H9 (cell line): ENCODE measurements around the gene THRB. TPM values are rescaled to one million over a fixed set of nuclear protein-coding genes. Genes with fewer than 3 reads are reported as not detected.

ENCODE experiments used
- DNase-seq: peaks from one replicate; pipeline ENCODE4 v3.0.0-alpha.2; 2017
- H2AFZ ChIP-seq: one replicate; pipeline ENCODE4 v1.6.1; 2013; ENCODE audit warnings: mild to moderate bottlenecking, low read length, control low read depth, moderate library complexity
- H2AK5ac ChIP-seq: 2 replicates; pipeline ENCODE4 v1.6.1; 2013; ENCODE audit warnings: low read length, control low read depth, mixed read lengths; ENCODE audit not compliant: insufficient read length
- H2BK120ac ChIP-seq: one replicate; pipeline ENCODE4 v1.6.1; 2013; ENCODE audit warnings: low read depth, mild to moderate bottlenecking, low read length, control low read depth, inconsistent platforms; ENCODE audit not compliant: poor library complexity, severe bottlenecking
- H2BK12ac ChIP-seq: 2 replicates; pipeline ENCODE4 v1.6.1; 2013; ENCODE audit warnings: low read length, control low read depth, mixed read lengths, low read depth; ENCODE audit not compliant: insufficient read length
- H2BK15ac ChIP-seq: 2 replicates; pipeline ENCODE4 v1.6.1; 2013; ENCODE audit warnings: low read depth, low read length, control low read depth
- H2BK20ac ChIP-seq: one replicate; pipeline ENCODE4 v1.6.1; 2013; ENCODE audit warnings: low read depth, mild to moderate bottlenecking, low read length, control low read depth, inconsistent platforms; ENCODE audit not compliant: poor library complexity, severe bottlenecking
- H2BK5ac ChIP-seq: 2 replicates; pipeline ENCODE4 v1.6.1; 2013; ENCODE audit warnings: low read length, control low read depth, mixed read lengths; ENCODE audit not compliant: insufficient read length
- H3K14ac ChIP-seq: 2 replicates; pipeline ENCODE4 v1.6.1; 2013; ENCODE audit warnings: low read length, control low read depth; ENCODE audit not compliant: insufficient read depth
- H3K18ac ChIP-seq: 2 replicates; pipeline ENCODE4 v1.6.1; 2013; ENCODE audit warnings: low read depth, mild to moderate bottlenecking, mixed read lengths, low read length, control low read depth; ENCODE audit not compliant: insufficient read length
- H3K23ac ChIP-seq: 2 replicates; pipeline ENCODE4 v1.6.1; 2013; ENCODE audit warnings: low read length, control low read depth, mixed read lengths, low read depth; ENCODE audit not compliant: insufficient read length
- H3K23me2 ChIP-seq: 2 replicates; pipeline ENCODE4 v1.6.1; 2013; ENCODE audit warnings: low read depth, mild to moderate bottlenecking, mixed read lengths, low read length, control low read depth; ENCODE audit not compliant: insufficient read length, poor library complexity, severe bottlenecking
- H3K27ac ChIP-seq: 2 replicates; pipeline ENCODE4 v1.5.1; 2013; ENCODE audit warnings: low read length, control low read depth, mixed read lengths, low read depth; ENCODE audit not compliant: insufficient read length
- H3K27me3 ChIP-seq: 2 replicates; pipeline ENCODE4 v1.6.1; 2013; ENCODE audit warnings: low read length, control low read depth, inconsistent platforms; ENCODE audit not compliant: insufficient read depth
- H3K4ac ChIP-seq: 2 replicates; pipeline ENCODE4 v1.6.1; 2013; ENCODE audit warnings: low read depth, mild to moderate bottlenecking, control low read depth, inconsistent platforms, low read length, moderate library complexity
- H3K4me1 ChIP-seq: 2 replicates; pipeline ENCODE4 v1.6.1; 2013; ENCODE audit warnings: low read length, control low read depth, inconsistent platforms; ENCODE audit not compliant: insufficient read depth
- H3K4me2 ChIP-seq: 2 replicates; pipeline ENCODE4 v1.6.1; 2013; ENCODE audit warnings: low read length, control low read depth, mixed read lengths; ENCODE audit not compliant: insufficient read length, insufficient read depth
- H3K56ac ChIP-seq: 2 replicates; pipeline ENCODE4 v1.6.1; 2013; ENCODE audit warnings: low read depth, mild to moderate bottlenecking, mixed read lengths, low read length, control low read depth; ENCODE audit not compliant: insufficient read length
- H3K79me1 ChIP-seq: 2 replicates; pipeline ENCODE4 v1.6.1; 2013; ENCODE audit warnings: low read depth, mild to moderate bottlenecking, moderate library complexity, low read length, control low read depth, inconsistent platforms; ENCODE audit not compliant: insufficient read depth, poor library complexity, severe bottlenecking
- H3K79me2 ChIP-seq: 2 replicates; pipeline ENCODE4 v1.6.1; 2013; ENCODE audit warnings: low read length, control low read depth, inconsistent platforms; ENCODE audit not compliant: insufficient read depth
- H3K9ac ChIP-seq: 2 replicates; pipeline ENCODE4 v1.6.1; 2013; ENCODE audit warnings: low read length, control low read depth, mixed read lengths; ENCODE audit not compliant: insufficient read length; ENCODE audit errors: extremely low read depth
- H3K9me3 ChIP-seq: one replicate; pipeline ENCODE4 v1.6.1; 2013; ENCODE audit warnings: low read depth, low read length, inconsistent platforms; ENCODE audit not compliant: control insufficient read depth
- H3T11ph ChIP-seq: one replicate; pipeline ENCODE4 v1.6.1; 2013; ENCODE audit warnings: mild to moderate bottlenecking, low read length, control low read depth, inconsistent platforms
- H4K20me1 ChIP-seq: one replicate; pipeline ENCODE4 v1.6.1; 2013; ENCODE audit not compliant: control insufficient read depth, insufficient read length, insufficient read depth
- H4K5ac ChIP-seq: 2 replicates; pipeline ENCODE4 v1.6.1; 2013; ENCODE audit warnings: low read depth, mild to moderate bottlenecking, mixed read lengths, low read length, control low read depth; ENCODE audit not compliant: insufficient read length
- H4K8ac ChIP-seq: replicated peaks from 2 replicates; pipeline ENCODE4 v1.6.1; 2013; ENCODE audit warnings: low read length, control low read depth, mixed read lengths, low read depth; ENCODE audit not compliant: insufficient read length
- H4K91ac ChIP-seq: 2 replicates; pipeline ENCODE4 v1.6.1; 2013; ENCODE audit warnings: low read depth, mild to moderate bottlenecking, moderate library complexity, mixed read lengths, low read length, control low read depth; ENCODE audit not compliant: insufficient read length
- H3K27ac Mint-ChIP-seq, 3 experiments: 2 replicates in 2 of 3; 3 replicates in 1 of 3; pipeline ENCODE4 v1.8.0; 2020 to 2021; ENCODE audit warnings: mixed read lengths in 3 of 3, mild to moderate bottlenecking in 1 of 3, moderate library complexity in 1 of 3
- H3K27me3 Mint-ChIP-seq: 2 replicates; pipeline ENCODE4 v1.8.0; 2021; ENCODE audit warnings: low read depth, mild to moderate bottlenecking, moderate library complexity, mixed read lengths
- H3K36me3 Mint-ChIP-seq, 3 experiments: 2 replicates in 2 of 3; 3 replicates in 1 of 3; pipeline ENCODE4 v1.8.0; 2020 to 2021; ENCODE audit warnings: low read depth in 3 of 3, mixed read lengths in 3 of 3; ENCODE audit not compliant: insufficient read depth in 1 of 3
- H3K4me1 Mint-ChIP-seq, 2 experiments: 2 replicates each; pipeline ENCODE4 v1.8.0; 2020; ENCODE audit warnings: mixed read lengths in 2 of 2
- H3K4me3 Mint-ChIP-seq, 2 experiments: 2 replicates in 1 of 2; 3 replicates in 1 of 2; pipeline ENCODE4 v1.8.0; 2020 to 2021; ENCODE audit warnings: mild to moderate bottlenecking in 2 of 2, mixed read lengths in 2 of 2, moderate library complexity in 1 of 2
- H3K9me3 Mint-ChIP-seq, 2 experiments: 2 replicates in 1 of 2; 3 replicates in 1 of 2; pipeline ENCODE4 v1.8.0; 2020; ENCODE audit warnings: mild to moderate bottlenecking in 2 of 2, mixed read lengths in 2 of 2, moderate library complexity in 1 of 2
- WGBS: extraction: QIAGEN DNeasy Blood & Tissue Kit; methylation state at CpG from one replicate; pipeline ENCODE4 v1.1.7; 2013; ENCODE audit warnings: missing lambda C conversion rate, low lambda C conversion rate, mixed read lengths; ENCODE audit not compliant: insufficient read length; ENCODE audit errors: extremely low coverage; 5-methylcytosine and 5-hydroxymethylcytosine counted together
- total RNA-seq: library from RNA; stranded (reverse); gene quantifications from 2 replicates; pipeline ENCODE4 v1.2.1, GENCODE V29; 2021
- TF ChIP-seq, protein P1 (sequence below): fragments of 200-600 bp; sonication (generic); conservative IDR thresholded peaks from 3 replicates; pipeline ENCODE4 v1.8.0; 2021; ENCODE audit warnings: antibody characterized with exemption, mild to moderate bottlenecking

Gene THRB
- total RNA-seq, 1 experiment from 2014 or later: 8.6 TPM

DNA sequence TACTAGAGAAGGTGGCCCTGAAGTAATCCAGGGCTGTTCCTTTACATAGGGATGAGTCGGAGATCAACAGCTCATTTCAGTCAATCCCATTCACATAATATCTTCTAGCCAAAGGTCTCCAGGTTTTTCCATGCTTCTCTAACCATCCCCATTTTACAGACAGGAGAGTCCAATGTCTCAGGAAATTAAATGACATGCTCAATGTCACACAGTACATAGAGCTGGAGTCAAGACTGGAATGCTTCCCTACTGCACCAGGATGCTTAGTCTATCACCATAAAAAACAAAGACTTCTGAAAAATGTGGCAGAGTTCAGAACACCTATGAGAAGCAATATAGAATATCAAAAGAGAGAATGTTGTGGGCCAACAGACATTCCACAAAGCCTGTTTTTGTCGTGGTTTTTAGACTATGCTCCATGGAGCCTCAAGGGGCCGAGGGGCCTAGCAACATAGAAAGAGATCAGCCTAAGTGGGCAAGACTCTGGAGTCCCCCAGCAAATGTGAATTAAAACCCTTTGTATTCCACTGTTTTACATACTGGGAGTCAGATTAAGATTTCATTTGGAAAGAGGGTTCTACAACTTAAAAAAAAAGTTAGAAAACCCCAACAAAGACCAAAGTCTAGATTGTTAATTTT, 122.0 kb downstream of the THRB start:
- no CpG with 5 or more reads among the region's 3 CpGs for WGBS
- Mint-ChIP-seq H3K27ac (0 out of 7 replicates have a peak overlapping the region, but pooled peaks of 1 of the 3 experiments have one; percentile 6), H3K36me3 (no peaks in the 10 kb centered on the region), H3K27me3 (no peaks in the 10 kb centered on the region), H3K4me1 (peaks cover 4 to 7% of the 10 kb centered on the region in 2 experiments), H3K9me3 (no peaks in the 10 kb centered on the region), H3K4me3 (no peak overlapping the region)
- Histone ChIP-seq H3K4ac (no peak overlapping the region), H3K79me1 (no peaks in the 10 kb centered on the region), H3K27me3 (no peaks in the 10 kb centered on the region), H2BK5ac (no peak overlapping the region), H2BK15ac (no peak overlapping the region), H3K23ac (no peak overlapping the region), H3K4me1 (no peaks in the 10 kb centered on the region), H2BK12ac (no peak overlapping the region), H3K56ac (no peak overlapping the region), H3T11ph (no peak overlapping the region), H3K14ac (no peak overlapping the region), H2AFZ (no peak overlapping the region), H4K5ac (no peak overlapping the region), H3K23me2 (no peaks in the 10 kb centered on the region), H4K91ac (no peak overlapping the region), H2BK20ac (no peak overlapping the region), H4K8ac (no peak overlapping the region), H3K9me3 (no peaks in the 10 kb centered on the region), H2BK120ac (no peak overlapping the region), H3K4me2 (no peak overlapping the region), H2AK5ac (no peak overlapping the region), H3K18ac (no peak overlapping the region), H3K79me2 (no peaks in the 10 kb centered on the region), H3K27ac (no peak overlapping the region), H3K9ac (no peak overlapping the region), H4K20me1 (no peaks in the 10 kb centered on the region)
- TF ChIP-seq, protein P1, sequence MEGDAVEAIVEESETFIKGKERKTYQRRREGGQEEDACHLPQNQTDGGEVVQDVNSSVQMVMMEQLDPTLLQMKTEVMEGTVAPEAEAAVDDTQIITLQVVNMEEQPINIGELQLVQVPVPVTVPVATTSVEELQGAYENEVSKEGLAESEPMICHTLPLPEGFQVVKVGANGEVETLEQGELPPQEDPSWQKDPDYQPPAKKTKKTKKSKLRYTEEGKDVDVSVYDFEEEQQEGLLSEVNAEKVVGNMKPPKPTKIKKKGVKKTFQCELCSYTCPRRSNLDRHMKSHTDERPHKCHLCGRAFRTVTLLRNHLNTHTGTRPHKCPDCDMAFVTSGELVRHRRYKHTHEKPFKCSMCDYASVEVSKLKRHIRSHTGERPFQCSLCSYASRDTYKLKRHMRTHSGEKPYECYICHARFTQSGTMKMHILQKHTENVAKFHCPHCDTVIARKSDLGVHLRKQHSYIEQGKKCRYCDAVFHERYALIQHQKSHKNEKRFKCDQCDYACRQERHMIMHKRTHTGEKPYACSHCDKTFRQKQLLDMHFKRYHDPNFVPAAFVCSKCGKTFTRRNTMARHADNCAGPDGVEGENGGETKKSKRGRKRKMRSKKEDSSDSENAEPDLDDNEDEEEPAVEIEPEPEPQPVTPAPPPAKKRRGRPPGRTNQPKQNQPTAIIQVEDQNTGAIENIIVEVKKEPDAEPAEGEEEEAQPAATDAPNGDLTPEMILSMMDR: no peak
- no peak for DNase-seq
